Fibroblast of villous mesenchyme (primary cell): ENCODE data around the gene CYSRT1. TPM values are rescaled to one million over a fixed set of nuclear protein-coding genes. Genes with fewer than 3 reads are reported as not detected.

ENCODE experiments used
- DNase-seq: peaks from one replicate; pipeline ENCODE4 v3.0.0-alpha.2; 2010; ENCODE audit warnings: low read depth
- H3K4me3 ChIP-seq: 2 replicates; pipeline ENCODE4 v1.5.1; 2011; ENCODE audit warnings: low read depth, mild to moderate bottlenecking, low read length
- CTCF ChIP-seq: IDR thresholded peaks from 2 replicates; pipeline ENCODE4 v1.5.1; 2012; ENCODE audit warnings: low read depth, mild to moderate bottlenecking, low read length; ENCODE audit not compliant: insufficient read depth
- total RNA-seq: library from RNA; depleted of rRNA; stranded (reverse); fragments of >200 nt; gene quantifications from 2 replicates; pipeline ENCODE4 v1.2.3, GENCODE V29; 2012

Gene CYSRT1
- total RNA-seq, 1 donor: under 0.01 TPM

DNA sequence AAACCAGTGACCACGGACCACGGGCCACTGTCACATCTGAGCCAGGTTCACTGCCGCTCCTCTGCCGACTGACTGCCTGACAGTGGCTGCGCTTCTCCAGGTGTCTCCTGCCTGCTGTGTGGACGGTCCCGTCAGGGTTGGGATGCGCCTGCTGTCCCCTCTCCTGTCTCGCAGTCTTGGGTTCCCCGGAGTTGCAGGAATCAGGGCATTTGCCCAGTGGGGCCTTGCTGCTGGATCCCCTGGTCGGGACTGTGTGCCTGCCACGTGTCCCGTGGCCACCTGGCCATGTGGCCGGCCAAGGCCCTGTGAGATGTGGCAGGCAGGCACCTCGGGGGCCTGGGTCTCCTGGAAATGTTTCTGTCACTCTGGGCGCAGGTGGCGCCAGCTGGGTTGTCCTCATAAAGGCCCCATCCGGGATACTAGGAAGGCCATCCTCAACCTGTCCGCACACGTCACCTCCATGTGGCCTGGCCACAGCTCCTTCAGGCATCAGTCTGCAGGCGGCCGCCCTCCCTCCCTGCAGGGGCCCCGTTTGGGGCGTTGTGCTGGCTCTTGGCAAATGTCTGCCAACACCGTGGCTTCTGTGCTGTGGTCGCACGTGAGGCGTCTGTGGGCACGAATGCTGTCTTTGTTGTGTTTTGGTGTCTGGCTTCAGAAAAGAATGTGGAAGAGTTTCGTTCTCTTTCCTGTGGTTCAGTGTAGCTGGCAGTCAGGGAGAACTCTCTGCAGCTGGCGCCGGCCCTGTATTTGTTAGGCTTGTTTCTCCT lies 46.1 kb downstream of the CYSRT1 start:
- no peak overlapping the region for H3K4me3 ChIP-seq
- no peak for TF ChIP-seq CTCF
- no peak for DNase-seq

GRCh38 chr9:137271696-137272076 lies 46.7 kb downstream of the CYSRT1 start:
- TF ChIP-seq CTCF: no peak

GRCh38 chr9:137272241-137273094 lies 47.5 kb downstream of the CYSRT1 start:
- no peak for TF ChIP-seq CTCF

More at GRCh38 chr9:137271696-137272076, 46.7 kb downstream of the CYSRT1 start:
- H3K4me3 ChIP-seq: no peak overlapping the region
- no peak for DNase-seq

DNA sequence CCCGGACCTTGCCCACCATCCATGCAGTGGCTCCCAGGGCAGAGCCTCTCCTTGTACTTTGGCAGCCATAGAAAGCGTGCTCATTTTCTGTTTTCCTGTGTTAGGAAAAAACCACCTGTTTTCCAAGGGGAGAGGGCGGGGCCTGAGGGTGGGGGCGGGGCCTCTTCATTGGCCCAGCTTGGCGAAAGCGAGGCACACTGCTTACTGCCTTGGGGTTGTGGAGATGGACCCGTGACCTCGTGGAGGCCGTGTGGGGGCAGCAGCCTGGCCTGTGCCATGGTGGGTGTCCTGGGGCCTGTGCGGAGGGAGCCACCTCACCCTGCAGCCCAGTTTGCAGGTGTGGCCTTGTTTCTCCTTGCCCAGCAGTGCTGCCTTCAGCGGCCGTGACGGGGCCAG lies 48.1 kb downstream of the CYSRT1 start:
- no peak for TF ChIP-seq CTCF
- no peak overlapping the region for H3K4me3 ChIP-seq
- DNase-seq: no peak

More at GRCh38 chr9:137272241-137273094, 47.5 kb downstream of the CYSRT1 start:
- no peak for DNase-seq
- H3K4me3 ChIP-seq: no peak overlapping the region

GRCh38 chr9:137273611-137274320 lies 48.8 kb downstream of the CYSRT1 start:
- no peak for DNase-seq
- TF ChIP-seq CTCF: no peak
- H3K4me3 ChIP-seq: no peak overlapping the region

DNA sequence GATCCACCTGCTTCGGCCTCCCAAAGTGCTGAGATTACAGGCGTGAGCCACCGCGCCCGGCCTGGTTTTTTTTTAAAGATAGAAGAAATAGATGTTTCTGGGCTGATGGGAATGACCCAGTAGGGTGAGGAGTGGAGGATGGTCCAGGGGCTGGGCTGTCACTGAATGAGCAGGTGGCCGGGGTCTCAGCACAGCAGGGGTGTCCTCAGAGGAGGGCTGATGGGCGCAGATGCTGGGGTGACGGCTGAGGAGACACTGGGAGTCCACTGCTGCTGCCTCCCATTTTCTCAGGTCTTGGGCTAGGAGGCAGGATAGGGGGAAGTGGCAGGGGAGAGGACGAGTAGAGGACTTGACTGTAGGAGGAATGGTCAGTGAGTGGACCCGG lies 50.2 kb downstream of the CYSRT1 start:
- TF ChIP-seq CTCF: no peak
- H3K4me3 ChIP-seq: no peak overlapping the region
- DNase-seq: no peak

Other genes with a start within 250 kb of the CYSRT1 start
- 10.8 and 21.9 TPM in 2 replicates for gene PTGDS, start 247.7 kb upstream of the CYSRT1 start, total RNA-seq
- gene LCNL1, start 242.2 kb upstream of the CYSRT1 start, total RNA-seq: 3.2 and 3.5 TPM in 2 replicates
- gene PAXX, start 232.8 kb upstream of the CYSRT1 start, total RNA-seq: 9.9 and 18.0 TPM in 2 replicates
- gene CLIC3, start 228.6 kb upstream of the CYSRT1 start, total RNA-seq: 19.0 and 43.2 TPM in 2 replicates
- 14.7 and 15.5 TPM in 2 replicates for gene ABCA2, start 196.9 kb upstream of the CYSRT1 start, total RNA-seq
- gene FUT7, start 193.1 kb upstream of the CYSRT1 start, total RNA-seq: not detected in 2 replicates
- gene NPDC1, start 179.0 kb upstream of the CYSRT1 start, total RNA-seq: 6.4 and 13.0 TPM in 2 replicates
- gene ENTPD2, start 171.1 kb upstream of the CYSRT1 start, total RNA-seq: not detected in 2 replicates
- 5.2 TPM in 2 replicates for gene SAPCD2, start 154.6 kb upstream of the CYSRT1 start, total RNA-seq
- gene UAP1L1, start 147.7 kb upstream of the CYSRT1 start, total RNA-seq: 16.0 and 31.2 TPM in 2 replicates
- 65.6 and 65.7 TPM in 2 replicates for gene MAN1B1, start 138.2 kb upstream of the CYSRT1 start, total RNA-seq
- gene DPP7, start 110.4 kb upstream of the CYSRT1 start, total RNA-seq: 41.5 and 44.8 TPM in 2 replicates
- under 0.01 TPM in 1 of 2 replicates, not detected in the other for gene GRIN1, start 86.0 kb upstream of the CYSRT1 start, total RNA-seq
- gene LRRC26, start 55.1 kb upstream of the CYSRT1 start, total RNA-seq: not detected in 2 replicates
- gene TMEM210, start 53.1 kb upstream of the CYSRT1 start, total RNA-seq: not detected in 2 replicates
- gene ANAPC2, start 36.6 kb upstream of the CYSRT1 start, total RNA-seq: 22.9 and 24.8 TPM in 2 replicates
- gene SSNA1, start 36.5 kb upstream of the CYSRT1 start, total RNA-seq: 58.7 and 81.5 TPM in 2 replicates
- 6.9 and 8.1 TPM in 2 replicates for gene TPRN, start 24.4 kb upstream of the CYSRT1 start, total RNA-seq
- 33.2 and 40.2 TPM in 2 replicates for gene TMEM203, start 19.5 kb upstream of the CYSRT1 start, total RNA-seq
- gene NDOR1, start 19.5 kb upstream of the CYSRT1 start, total RNA-seq: 7.8 and 11.0 TPM in 2 replicates
- under 0.01 TPM in 1 of 2 replicates, not detected in the other for gene RNF208, start 2.9 kb upstream of the CYSRT1 start, total RNA-seq
- not detected in 2 replicates for gene RNF224, start 2.3 kb downstream of the CYSRT1 start, total RNA-seq
- under 0.01 TPM in 1 of 2 replicates, not detected in the other for gene SLC34A3, start 5.7 kb downstream of the CYSRT1 start, total RNA-seq
- gene TUBB4B, start 16.1 kb downstream of the CYSRT1 start, total RNA-seq: 151 and 218 TPM in 2 replicates
- gene STPG3, start 26.1 kb downstream of the CYSRT1 start, total RNA-seq: not detected in 2 replicates
- gene NELFB, start 30.2 kb downstream of the CYSRT1 start, total RNA-seq: 47.1 and 48.6 TPM in 2 replicates
- 39.3 and 42.3 TPM in 2 replicates for gene TOR4A, start 52.6 kb downstream of the CYSRT1 start, total RNA-seq
- under 0.01 and 0.32 TPM in 2 replicates for gene NRARP, start 77.1 kb downstream of the CYSRT1 start, total RNA-seq
- 7.3 and 8.1 TPM in 2 replicates for gene EXD3, start 198.0 kb downstream of the CYSRT1 start, total RNA-seq
- 0.32 TPM in 1 of 2 replicates, not detected in the other for gene NOXA1, start 198.2 kb downstream of the CYSRT1 start, total RNA-seq
- under 0.01 TPM in 1 of 2 replicates, not detected in the other for gene ENTPD8, start 216.2 kb downstream of the CYSRT1 start, total RNA-seq
- 22.0 and 22.9 TPM in 2 replicates for gene NSMF, start 234.2 kb downstream of the CYSRT1 start, total RNA-seq